Right atrium auricular region (tissue), 2 donors: ENCODE measurements around the gene PIGB. TPM values are rescaled to one million over a fixed set of nuclear protein-coding genes. Genes with fewer than 3 reads are reported as not detected.

Experiments used
- DNase-seq: peaks from one replicate; pipeline ENCODE4 v3.0.0-alpha.2; 2019; ENCODE audit warnings: low spot score
- H3K27ac ChIP-seq, 2 donors: fragments of 200-600 bp; sonication (generic); 1 replicate in 1 of 2; 2 replicates in 1 of 2; pipeline ENCODE4 v1.5.1; 2016 to 2019
- H3K27me3 ChIP-seq, 2 donors: fragments of 200-600 bp; sonication (generic); one replicate each; pipeline versions ENCODE4 v1.5.1 to v1.6.0; 2017 to 2019
- H3K36me3 ChIP-seq: fragments of 200-600 bp; sonication (generic); one replicate; pipeline ENCODE4 v1.5.1; 2016
- H3K4me1 ChIP-seq, 2 donors: fragments of 200-600 bp; sonication (generic); one replicate each; pipeline versions ENCODE4 v1.5.1 to v1.6.0; 2017 to 2019
- H3K4me3 ChIP-seq, 2 donors: fragments of 200-600 bp; sonication (generic); 1 replicate in 1 of 2; 2 replicates in 1 of 2; pipeline ENCODE4 v1.5.1; 2017 to 2019; ENCODE audit warnings: mild to moderate bottlenecking in 1 of 2, moderate library complexity in 1 of 2
- H3K9me3 ChIP-seq, 2 donors: fragments of 200-600 bp; sonication (generic); one replicate each; pipeline ENCODE4 v1.5.1; 2019
- total RNA-seq, 2 donors: library from RNA; depleted of rRNA; stranded (reverse); fragments of >200 nt; gene quantifications; one replicate each; pipeline ENCODE4 v1.1.0, GENCODE V29; 2016
- TF ChIP-seq, protein P1 (sequence below), 2 donors: fragments of 200-600 bp; sonication (generic); IDR thresholded peaks; one replicate each; pipeline ENCODE4 v1.5.1; 2019; ENCODE audit warnings: antibody characterized with exemption in 2 of 2

The PIGB gene
- total RNA-seq: 1 to 10 TPM; 3.2 to 3.3 TPM

- H3K4me1 ChIP-seq: peaks cover 0 to 28% of the 10 kb centered on the region in 2 donors
- no peaks in the 10 kb centered on the region for H3K9me3 ChIP-seq
- H3K36me3 ChIP-seq: no peaks in the 10 kb centered on the region
- TF ChIP-seq, protein P1, sequence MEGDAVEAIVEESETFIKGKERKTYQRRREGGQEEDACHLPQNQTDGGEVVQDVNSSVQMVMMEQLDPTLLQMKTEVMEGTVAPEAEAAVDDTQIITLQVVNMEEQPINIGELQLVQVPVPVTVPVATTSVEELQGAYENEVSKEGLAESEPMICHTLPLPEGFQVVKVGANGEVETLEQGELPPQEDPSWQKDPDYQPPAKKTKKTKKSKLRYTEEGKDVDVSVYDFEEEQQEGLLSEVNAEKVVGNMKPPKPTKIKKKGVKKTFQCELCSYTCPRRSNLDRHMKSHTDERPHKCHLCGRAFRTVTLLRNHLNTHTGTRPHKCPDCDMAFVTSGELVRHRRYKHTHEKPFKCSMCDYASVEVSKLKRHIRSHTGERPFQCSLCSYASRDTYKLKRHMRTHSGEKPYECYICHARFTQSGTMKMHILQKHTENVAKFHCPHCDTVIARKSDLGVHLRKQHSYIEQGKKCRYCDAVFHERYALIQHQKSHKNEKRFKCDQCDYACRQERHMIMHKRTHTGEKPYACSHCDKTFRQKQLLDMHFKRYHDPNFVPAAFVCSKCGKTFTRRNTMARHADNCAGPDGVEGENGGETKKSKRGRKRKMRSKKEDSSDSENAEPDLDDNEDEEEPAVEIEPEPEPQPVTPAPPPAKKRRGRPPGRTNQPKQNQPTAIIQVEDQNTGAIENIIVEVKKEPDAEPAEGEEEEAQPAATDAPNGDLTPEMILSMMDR (IDR thresholded peaks at IDR 0.05): peak in 1 of 2 donors; percentile 24
- H3K27ac ChIP-seq: peak within 1 kb of the TSS; percentile 79 to 95
- DNase-seq: peak; percentile 89
- peak within 1 kb of the TSS; percentile 76 to 82 for H3K4me3 ChIP-seq
- no peaks in the 10 kb centered on the region for H3K27me3 ChIP-seq
These were observed at the start of gene PIGB, which contains the start of gene PIGBOS1 for GRCh38 chr15:55318588-55319494. Gene PIGB, plus strand, starts transcription at chr15:55319222. Its CDS starts 29 bp downstream, at chr15:55319251. Gene PIGBOS1, minus strand, starts transcription at chr15:55319123. Its CDS starts 1,331 bp downstream, at chr15:55317792.

DNA sequence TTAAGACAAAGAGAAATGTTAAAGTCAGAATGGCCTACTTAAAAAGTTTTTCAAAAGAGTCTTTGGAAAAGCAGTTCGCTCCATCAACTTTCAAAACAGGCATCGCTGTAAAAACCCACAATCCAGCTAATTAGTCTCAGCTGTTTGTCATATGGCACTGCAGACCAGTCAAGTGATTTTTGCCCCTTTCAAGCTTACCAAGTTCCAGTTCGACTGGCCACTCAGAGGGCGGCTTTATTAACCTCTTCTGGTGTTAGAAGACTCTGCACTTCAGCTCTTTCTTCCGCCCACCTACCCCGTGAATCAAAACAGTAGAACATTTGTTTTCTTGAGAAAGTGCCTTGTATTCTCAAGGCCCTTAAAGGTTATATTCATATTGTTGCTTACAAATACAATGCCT is 48.7 kb upstream of the PIGB start:
- Histone ChIP-seq H3K27ac (no peak overlapping the region), H3K4me3 (no peak overlapping the region), H3K36me3 (no peaks in the 10 kb centered on the region)

GRCh38 chr15:55276324-55276723 is 42.7 kb upstream of the PIGB start:
- no peak for DNase-seq
- H3K27me3 ChIP-seq: no peaks in the 10 kb centered on the region
- TF ChIP-seq, protein P1 (IDR thresholded peaks at IDR 0.05): no peak

More for the DNA sequence above, 48.7 kb upstream of the PIGB start:
- H3K4me1 ChIP-seq: no peaks in the 10 kb centered on the region
- TF ChIP-seq, protein P1 (IDR thresholded peaks at IDR 0.05): no peak
- DNase-seq: no peak
- no peaks in the 10 kb centered on the region for H3K9me3 ChIP-seq
- no peaks in the 10 kb centered on the region for H3K27me3 ChIP-seq

DNA sequence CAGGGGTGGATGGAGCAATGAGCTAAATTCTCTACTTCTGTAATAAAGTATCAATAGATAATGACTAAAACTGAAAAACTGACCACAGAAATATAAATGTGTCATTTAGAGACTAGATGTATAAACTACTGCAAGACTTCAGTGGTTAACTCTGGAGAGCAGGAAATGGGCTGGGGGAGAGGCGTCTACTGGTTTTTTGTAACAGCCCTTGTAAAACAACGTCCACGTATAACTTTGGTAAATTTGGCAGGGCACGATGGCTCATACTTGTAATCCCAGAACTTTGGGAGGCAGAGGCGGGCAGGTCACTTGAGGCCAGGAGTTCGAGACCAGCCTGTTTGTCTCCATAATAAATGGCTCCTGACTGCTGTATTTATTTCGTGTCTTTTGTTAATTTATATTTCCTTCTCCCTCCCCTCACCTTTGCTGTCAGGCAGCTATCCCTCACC is 41.9 kb upstream of the PIGB start:
- Histone ChIP-seq H3K27ac (no peak overlapping the region), H3K27me3 (no peaks in the 10 kb centered on the region), H3K4me1 (no peaks in the 10 kb centered on the region), H3K9me3 (no peaks in the 10 kb centered on the region), H3K4me3 (no peak overlapping the region), H3K36me3 (no peaks in the 10 kb centered on the region)
- DNase-seq: no peak
- TF ChIP-seq, protein P1 (IDR thresholded peaks at IDR 0.05): no peak

More at GRCh38 chr15:55276324-55276723, 42.7 kb upstream of the PIGB start:
- Histone ChIP-seq H3K4me3 (no peak overlapping the region), H3K9me3 (no peaks in the 10 kb centered on the region), H3K27ac (no peak overlapping the region), H3K4me1 (no peaks in the 10 kb centered on the region), H3K36me3 (no peaks in the 10 kb centered on the region)

- DNase-seq: no peak
- no peak overlapping the region for H3K27ac ChIP-seq
- no peaks in the 10 kb centered on the region for H3K4me1 ChIP-seq
These were observed 41.3 kb upstream of the PIGB start for GRCh38 chr15:55277715-55278114.

More at GRCh38 chr15:55277715-55278114, 41.3 kb upstream of the PIGB start:
- Histone ChIP-seq H3K27me3 (no peaks in the 10 kb centered on the region), H3K9me3 (no peaks in the 10 kb centered on the region), H3K36me3 (no peaks in the 10 kb centered on the region), H3K4me3 (no peak overlapping the region)
- TF ChIP-seq, protein P1 (IDR thresholded peaks at IDR 0.05): no peak
